Ovary (tissue), 9 donors: ENCODE results near the gene MICALL2. TPM values are rescaled to one million over a fixed set of nuclear protein-coding genes. Genes with fewer than 3 reads are reported as not detected.

Source experiments
- DNase-seq, 5 donors: peaks; one replicate each; pipeline ENCODE4 v3.0.0-alpha.2; 2019 to 2020
- H3K27ac ChIP-seq, 2 donors: fragments of 200-600 bp; one replicate each; pipeline versions ENCODE4 v1.5.1 to v1.8.0; 2019 to 2022
- H3K27me3 ChIP-seq: fragments of 200-600 bp; one replicate; pipeline ENCODE4 v1.8.0; 2022
- H3K36me3 ChIP-seq: fragments of 200-600 bp; sonication (generic); one replicate; pipeline ENCODE4 v1.5.1; 2019
- H3K4me1 ChIP-seq: one replicate; pipeline ENCODE4 v1.8.1; 2013; ENCODE audit warnings: mild to moderate bottlenecking, moderate library complexity; ENCODE audit not compliant: insufficient read depth
- H3K4me3 ChIP-seq: fragments of 200-600 bp; sonication (generic); one replicate; pipeline ENCODE4 v1.5.1; 2017
- H3K9me3 ChIP-seq, 2 donors: fragments of 200-600 bp in 1 of 2; sonication (generic) in 1 of 2; one replicate each; pipeline versions ENCODE4 v1.5.1 to v1.8.1; 2013 to 2019; ENCODE audit warnings: mild to moderate bottlenecking in 1 of 2, moderate library complexity in 1 of 2
- CTCF ChIP-seq, 3 donors: fragments of 450-650 bp in 2 of 3; fragments of 200-600 bp in 1 of 3; IDR thresholded peaks; one replicate each; pipeline versions ENCODE4 v1.5.1 to v1.8.0; 2016 to 2022; ENCODE audit warnings: antibody characterized with exemption in 3 of 3, mild to moderate bottlenecking in 1 of 3
- EP300 ChIP-seq: sonication (generic); formaldehyde crosslinking; IDR thresholded peaks from one replicate; pipeline ENCODE4 v1.6.1; 2017; ENCODE audit warnings: antibody characterized with exemption
- POLR2A ChIP-seq: fragments of 450-650 bp; IDR thresholded peaks from one replicate; pipeline ENCODE4 v1.6.1; 2017; ENCODE audit warnings: antibody characterized with exemption, mild to moderate bottlenecking, moderate library complexity
- WGBS, 3 donors: extraction: QIAGEN DNeasy Blood & Tissue Kit in 1 of 3; methylation state at CpG; one replicate each; pipeline versions ENCODE4 v1.1.5 to v1.1.7; 2013 to 2017; 5-methylcytosine and 5-hydroxymethylcytosine counted together
- intact Hi-C, 4 donors: fragments of 100-400 bp; cut with DNase I; formaldehyde crosslinking; loops; one replicate each; pipeline versions ENCODE4 v1.11.0 to v1.15.1; 2022 to 2023
- polyA plus RNA-seq, 2 donors: library from polyadenylated mRNA; stranded (reverse); fragments of 200-250 nt in 1 of 2; fragments of 350-450 nt in 1 of 2; fragmentation: Illumina TruSeq in 1 of 2; extraction: RNeasy Lipid Tissue Mini Kit (QIAGEN cat#74804) in 1 of 2; gene quantifications; one replicate each; pipeline ENCODE4 v1.2.3, GENCODE V29; 2013 to 2014
- total RNA-seq, 7 donors: library from RNA; depleted of rRNA in 2 of 7; stranded (reverse); fragments of >200 nt in 2 of 7; fragmentation: NEBNext Ultra II Directional in 3 of 7; extraction: Animal tissue kit (Norgen Biotek cat#: 25700) in 3 of 7; gene quantifications; one replicate each; pipeline versions ENCODE4 v1.1.0 to v1.2.4, GENCODE V29; 2016 to 2023
- donor health status: DM: no; HTN: no; CAD: no; lungs with moderate emphysema.
- donor health status: DM: no; HTN: no; CAD: no.
- donor health status: Bipolar disorder and iron deficiency.
- donor health status: DM: yes; HTN: yes; CAD: no.
- donor health status: DM: no; HTN: no; CAD: no.
- donor health status: DM: yes; HTN: yes; CAD: no.

The MICALL2 gene
- total and polyA plus RNA-seq, 9 donors: 0.95 to 13.4 (median 6.5) TPM

- no peaks in the 10 kb centered on the region for H3K4me1 ChIP-seq
- H3K4me3 ChIP-seq: no peak overlapping the region
- no peak for TF ChIP-seq EP300
- TF ChIP-seq POLR2A: no peak
- no peak for TF ChIP-seq CTCF (IDR thresholded peaks at IDR 0.05)
- intact Hi-C loops: no loop called here
- H3K27me3 ChIP-seq: no peaks in the 10 kb centered on the region
- 84 to 91% (median 87%) methylated on average over 18 to 24 of the region's 24 CpGs for WGBS, 3 donors
- no peak overlapping the region for H3K27ac ChIP-seq
- no peaks in the 10 kb centered on the region for H3K36me3 ChIP-seq
- H3K9me3 ChIP-seq: no peaks in the 10 kb centered on the region
- DNase-seq: no peak
Observed at GRCh38 chr7:1468643-1469298, 9.5 kb upstream of the MICALL2 start.

GRCh38 chr7:1468203-1468602 is 8.9 kb upstream of the MICALL2 start:
- Histone ChIP-seq H3K27ac (no peak overlapping the region), H3K27me3 (no peaks in the 10 kb centered on the region), H3K4me1 (no peaks in the 10 kb centered on the region), H3K4me3 (no peak overlapping the region), H3K36me3 (no peaks in the 10 kb centered on the region), H3K9me3 (no peaks in the 10 kb centered on the region)
- 86 to 93% (median 87%) methylated on average over 11 to 13 of the region's 13 CpGs for WGBS, 3 donors
- TF ChIP-seq CTCF (IDR thresholded peaks at IDR 0.05) (no peak), POLR2A (no peak), EP300 (no peak)
- DNase-seq: no peak
- intact Hi-C loops: no loop called here

GRCh38 chr7:1466524-1467271 is 7.4 kb upstream of the MICALL2 start:
- Histone ChIP-seq H3K4me1 (no peaks in the 10 kb centered on the region), H3K4me3 (no peak overlapping the region), H3K36me3 (no peaks in the 10 kb centered on the region), H3K27ac (peak overlapping the region; percentile 12 to 67), H3K27me3 (no peaks in the 10 kb centered on the region), H3K9me3 (no peaks in the 10 kb centered on the region)
- TF ChIP-seq EP300 (no peak), POLR2A (no peak), CTCF (IDR thresholded peaks at IDR 0.05) (no peak)
- intact Hi-C loops: no loop called here
- DNase-seq: peak; percentile 46 to 74 (median 73)
- WGBS, 3 donors: 32 to 42% (median 39%) methylated on average over 16 to 17 of the region's 17 CpGs

GRCh38 chr7:1464694-1465093 is 5.4 kb upstream of the MICALL2 start:
- no peaks in the 10 kb centered on the region for H3K36me3 ChIP-seq
- no peak overlapping the region for H3K4me3 ChIP-seq
- H3K9me3 ChIP-seq: no peaks in the 10 kb centered on the region
- 56 to 72% (median 56%) methylated on average over 11 to 12 of the region's 12 CpGs for WGBS, 3 donors
- TF ChIP-seq EP300: no peak
- no peak for TF ChIP-seq CTCF (IDR thresholded peaks at IDR 0.05)
- H3K27me3 ChIP-seq: no peaks in the 10 kb centered on the region
- intact Hi-C loops: no loop called here
- no peak for DNase-seq
- H3K4me1 ChIP-seq: peaks cover 2% of the 10 kb centered on the region
- no peak overlapping the region for H3K27ac ChIP-seq
